GM12874 (cell line): ENCODE measurements around the gene MBNL2.

Source experiments
- CTCF ChIP-seq: IDR thresholded peaks from 2 replicates; pipeline ENCODE4 v1.5.1; 2011; ENCODE audit warnings: low read depth, mild to moderate bottlenecking, control low read depth, low read length, moderate library complexity; ENCODE audit not compliant: insufficient read depth

Gene MBNL2

DNA sequence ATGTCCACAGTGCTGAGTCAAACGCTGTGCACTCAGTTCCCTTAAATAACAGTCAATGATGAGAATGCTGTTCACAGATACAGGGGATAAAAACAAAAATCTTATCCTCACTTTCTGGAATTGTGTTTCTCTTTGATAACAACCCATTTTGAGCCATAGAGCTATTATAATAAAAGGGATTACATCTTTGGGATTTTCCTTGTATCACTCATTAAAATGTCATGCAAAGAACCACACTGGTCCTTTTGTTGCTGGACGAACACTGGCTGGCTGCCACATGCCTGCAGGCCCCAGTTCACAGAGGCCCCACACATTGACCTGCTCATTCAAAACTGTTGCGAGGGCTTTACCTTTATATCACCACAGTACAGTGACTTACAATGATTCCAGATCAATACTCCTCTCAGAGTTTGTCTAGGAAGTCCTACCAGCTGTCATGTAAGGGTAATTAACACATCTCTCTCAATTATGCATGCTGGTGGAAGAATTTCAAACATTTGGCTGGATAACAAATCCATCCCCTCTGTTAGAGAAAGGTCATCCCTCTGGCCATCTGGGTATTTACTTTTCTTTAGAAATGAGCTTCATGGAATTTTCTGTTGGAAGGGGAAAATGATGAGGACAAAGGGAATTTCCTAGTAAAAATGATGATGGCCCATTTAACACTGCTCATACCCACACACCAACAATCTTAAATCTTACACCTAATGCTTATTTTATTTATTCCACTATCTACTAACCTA lies 85.9 kb downstream of the MBNL2 start:
- no peak for TF ChIP-seq CTCF

DNA sequence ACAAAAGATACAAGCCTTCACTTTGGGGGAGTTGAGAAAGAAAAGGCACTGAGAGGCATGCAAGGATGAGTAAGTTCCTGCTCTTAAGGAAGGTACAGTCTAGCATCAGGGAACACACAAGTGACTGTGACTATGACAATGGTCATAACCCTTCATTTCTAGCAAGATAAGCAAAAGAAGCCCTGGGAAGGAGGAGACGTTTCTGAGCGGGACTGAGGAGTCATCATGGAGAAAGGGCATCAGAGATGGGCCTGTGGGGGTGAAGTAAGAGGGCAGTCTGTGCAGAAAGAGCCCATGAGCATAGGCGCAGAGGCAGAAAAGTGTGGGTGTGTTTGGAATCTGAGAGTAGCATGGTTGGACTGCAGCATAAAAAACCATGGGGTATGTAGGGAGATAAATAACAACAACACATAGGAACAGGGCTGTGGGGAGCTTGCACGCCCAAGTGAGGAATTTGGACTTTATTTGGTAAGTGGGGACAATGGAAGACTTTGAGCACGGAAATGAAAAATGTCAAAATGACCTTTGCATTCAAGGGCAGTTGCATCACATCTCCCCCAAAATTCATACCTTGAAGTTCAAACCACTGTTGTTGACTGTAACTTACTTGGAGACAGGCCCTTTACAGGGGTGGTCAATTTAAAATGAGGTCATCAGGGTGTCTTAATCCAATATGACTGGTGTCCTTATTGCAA lies 86.7 kb downstream of the MBNL2 start:
- TF ChIP-seq CTCF = no peak

- no peak for TF ChIP-seq CTCF
Measured at GRCh38 chr13:97310809-97311436, 88.8 kb downstream of the MBNL2 start.

GRCh38 chr13:97311956-97312355 lies 89.8 kb downstream of the MBNL2 start:
- no peak for TF ChIP-seq CTCF

DNA sequence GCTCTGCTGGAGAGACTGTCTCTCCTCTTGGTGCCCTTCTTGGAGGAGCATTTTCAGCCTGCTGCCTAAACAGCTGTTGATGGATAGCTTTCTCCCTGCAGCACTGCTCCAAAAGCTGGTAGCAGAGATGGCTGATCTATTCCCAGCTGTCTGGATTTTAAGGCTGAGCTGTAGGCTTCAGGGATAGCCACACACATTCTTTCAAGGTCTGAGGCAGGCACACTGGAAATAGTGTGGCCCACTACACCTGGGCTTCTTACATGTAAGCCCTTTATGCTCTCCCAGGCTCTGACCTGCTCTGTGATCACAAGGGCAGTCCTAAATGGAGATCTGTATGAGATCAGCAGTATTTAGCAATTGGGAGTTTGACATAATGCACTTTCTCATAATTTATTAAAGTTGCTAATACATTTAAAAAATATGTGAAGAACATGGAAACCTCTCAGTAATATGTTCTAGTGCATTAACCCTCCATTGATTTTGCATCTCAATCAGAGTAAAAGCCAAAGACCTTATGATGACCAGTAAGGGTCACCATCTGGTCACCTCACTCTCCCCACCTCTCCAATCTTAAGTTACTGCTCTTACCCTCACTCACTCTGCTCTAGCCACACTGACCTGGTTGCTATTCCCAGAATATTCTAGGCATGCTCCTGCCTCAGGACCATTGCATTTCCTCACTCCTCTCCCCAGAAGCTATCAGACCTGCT lies 91.6 kb downstream of the MBNL2 start:
- no peak for TF ChIP-seq CTCF

DNA sequence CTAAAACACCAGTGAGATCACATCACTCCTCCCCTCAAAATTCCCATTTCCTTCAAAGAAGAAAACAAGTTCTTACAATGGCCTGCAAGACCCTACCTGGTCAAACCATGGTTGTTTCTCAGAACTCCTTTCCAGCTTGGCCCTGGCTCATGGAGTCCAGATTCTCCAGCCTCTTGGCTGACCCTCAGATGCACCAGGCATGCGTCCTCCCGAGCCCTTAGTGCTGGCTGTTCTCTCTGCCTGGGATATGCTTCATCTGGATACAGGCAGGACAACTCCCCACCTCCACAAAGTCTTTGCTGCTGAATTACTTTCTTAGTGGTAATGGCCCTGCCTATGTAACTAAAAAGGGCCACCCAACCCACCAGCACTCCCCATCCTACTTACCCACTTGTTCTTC lies 94.3 kb downstream of the MBNL2 start:
- TF ChIP-seq CTCF = no peak

DNA sequence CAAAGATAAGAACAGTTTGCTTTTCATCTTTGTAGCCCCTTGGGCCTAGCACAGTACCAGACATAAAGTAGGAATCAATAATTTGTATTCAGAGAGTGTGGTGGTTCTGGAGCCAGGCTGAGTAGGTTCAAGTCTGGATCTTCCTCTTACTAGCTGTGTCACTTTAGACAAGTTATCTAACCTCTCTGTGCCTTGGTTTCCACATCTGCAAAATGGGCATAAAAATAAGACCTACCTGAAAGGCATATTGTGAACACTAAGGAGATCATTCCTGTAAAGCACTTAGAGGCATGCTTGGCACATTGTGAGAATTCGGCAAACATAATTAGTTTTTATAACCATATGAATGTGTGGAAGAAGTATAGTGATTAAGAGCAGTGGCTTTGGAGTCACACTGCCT lies 95.8 kb downstream of the MBNL2 start:
- no peak for TF ChIP-seq CTCF
